ENCODE results near the gene SHF.

SHF gene

GRCh38 chr15:45162771-45163507 is 24.8 kb downstream of the SHF start (continued):
- TF ChIP-seq, protein P1, sequence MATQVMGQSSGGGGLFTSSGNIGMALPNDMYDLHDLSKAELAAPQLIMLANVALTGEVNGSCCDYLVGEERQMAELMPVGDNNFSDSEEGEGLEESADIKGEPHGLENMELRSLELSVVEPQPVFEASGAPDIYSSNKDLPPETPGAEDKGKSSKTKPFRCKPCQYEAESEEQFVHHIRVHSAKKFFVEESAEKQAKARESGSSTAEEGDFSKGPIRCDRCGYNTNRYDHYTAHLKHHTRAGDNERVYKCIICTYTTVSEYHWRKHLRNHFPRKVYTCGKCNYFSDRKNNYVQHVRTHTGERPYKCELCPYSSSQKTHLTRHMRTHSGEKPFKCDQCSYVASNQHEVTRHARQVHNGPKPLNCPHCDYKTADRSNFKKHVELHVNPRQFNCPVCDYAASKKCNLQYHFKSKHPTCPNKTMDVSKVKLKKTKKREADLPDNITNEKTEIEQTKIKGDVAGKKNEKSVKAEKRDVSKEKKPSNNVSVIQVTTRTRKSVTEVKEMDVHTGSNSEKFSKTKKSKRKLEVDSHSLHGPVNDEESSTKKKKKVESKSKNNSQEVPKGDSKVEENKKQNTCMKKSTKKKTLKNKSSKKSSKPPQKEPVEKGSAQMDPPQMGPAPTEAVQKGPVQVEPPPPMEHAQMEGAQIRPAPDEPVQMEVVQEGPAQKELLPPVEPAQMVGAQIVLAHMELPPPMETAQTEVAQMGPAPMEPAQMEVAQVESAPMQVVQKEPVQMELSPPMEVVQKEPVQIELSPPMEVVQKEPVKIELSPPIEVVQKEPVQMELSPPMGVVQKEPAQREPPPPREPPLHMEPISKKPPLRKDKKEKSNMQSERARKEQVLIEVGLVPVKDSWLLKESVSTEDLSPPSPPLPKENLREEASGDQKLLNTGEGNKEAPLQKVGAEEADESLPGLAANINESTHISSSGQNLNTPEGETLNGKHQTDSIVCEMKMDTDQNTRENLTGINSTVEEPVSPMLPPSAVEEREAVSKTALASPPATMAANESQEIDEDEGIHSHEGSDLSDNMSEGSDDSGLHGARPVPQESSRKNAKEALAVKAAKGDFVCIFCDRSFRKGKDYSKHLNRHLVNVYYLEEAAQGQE (tag by site-specific recombination; IDR thresholded peaks at IDR 0.05), result no peak
- TF ChIP-seq ZNF621 (tag by site-specific recombination; IDR thresholded peaks at IDR 0.05) (no peak), ZNF785 (tag by site-specific recombination; IDR thresholded peaks at IDR 0.05) (no peak), ZNF10 (tag by site-specific recombination; IDR thresholded peaks at IDR 0.05) (no peak), ZNF692 (tag by site-specific recombination; IDR thresholded peaks at IDR 0.05) (no peak), ZNF202 (tag by site-specific recombination; IDR thresholded peaks at IDR 0.05; ENCODE audit: borderline replicate concordance) (no peak), ZNF645 (tag by site-specific recombination; IDR thresholded peaks at IDR 0.05) (no peak)

DNA sequence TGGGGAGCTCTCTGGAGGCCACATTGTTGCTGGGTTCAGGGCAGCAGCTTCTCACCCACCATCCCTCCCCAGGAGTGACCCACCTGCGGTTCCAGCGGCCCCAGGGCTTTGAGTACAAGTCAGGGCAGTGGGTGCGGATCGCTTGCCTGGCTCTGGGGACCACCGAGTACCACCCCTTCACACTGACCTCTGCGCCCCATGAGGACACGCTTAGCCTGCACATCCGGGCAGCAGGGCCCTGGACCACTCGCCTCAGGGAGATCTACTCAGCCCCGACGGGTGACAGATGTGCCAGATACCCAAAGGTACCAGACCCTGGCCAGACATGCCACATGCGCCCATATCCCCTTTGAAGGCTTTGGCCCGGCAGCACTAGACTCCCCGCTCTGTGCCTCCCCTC is 26.1 kb downstream of the SHF start:
- CTCF ChIA-PET, result interaction anchor here (0.7 to 4.4 kb wide), 7 partner anchors 10 to 447 kb away, joined by 3 to 23 read pairs (median 3); no protein-coding TSS in a partner anchor
- POLR2A ChIA-PET, result interaction anchor here (0.6 kb wide), 1 partner anchor 9 kb away, joined by 12 read pairs; no protein-coding TSS in a partner anchor
- Histone ChIP-seq H3K9me3 (ENCODE audit: control insufficient read depth, insufficient read depth, low read depth, low read length) (no peaks in the 10 kb centered on the region), H3K4me1 (ENCODE audit: control insufficient read depth, insufficient read depth, low read length) (0 out of 2 replicates have a peak, but pooled peaks cover 2% of the 10 kb centered on the region), H3K27ac (ENCODE audit: extremely low read depth, low read depth, low read length) (no peak overlapping the region), H3K36me3 (ENCODE audit: control insufficient read depth in 2 of 2, insufficient read depth in 1 of 2, low read length in 2 of 2) (no peaks in the 10 kb centered on the region), H3K4me3 (ENCODE audit: low read depth, low read length) (no peak overlapping the region)
- TF ChIP-seq ZNF202 (tag by site-specific recombination; IDR thresholded peaks at IDR 0.05; ENCODE audit: borderline replicate concordance) (no peak), ZNF530 (tag by site-specific recombination; IDR thresholded peaks at IDR 0.05; ENCODE audit: low read depth) (no peak), ZNF366 (tag by site-specific recombination; conservative IDR thresholded peaks at IDR 0.05) (no peak), ELK4 (IDR thresholded peaks at IDR 0.05; ENCODE audit: borderline replicate concordance, low read depth, low read length) (no peak), ZNF175 (tag by site-specific recombination; IDR thresholded peaks at IDR 0.05) (no peak), PRDM2 (tag by site-specific recombination; IDR thresholded peaks at IDR 0.05; ENCODE audit: borderline replicate concordance) (no peak), ZFP3 (tag by site-specific recombination; IDR thresholded peaks at IDR 0.05; ENCODE audit: low read depth) (no peak), ZNF560 (tag by site-specific recombination; IDR thresholded peaks at IDR 0.05; ENCODE audit: borderline replicate concordance) (no peak), ZNF16 (tag by site-specific recombination; IDR thresholded peaks at IDR 0.05; ENCODE audit: low read depth) (no peak), ZNF184 (tag by site-specific recombination; IDR thresholded peaks at IDR 0.05) (no peak), ZNF169 (tag by site-specific recombination; IDR thresholded peaks at IDR 0.05) (no peak)
- TF ChIP-seq, protein P2, sequence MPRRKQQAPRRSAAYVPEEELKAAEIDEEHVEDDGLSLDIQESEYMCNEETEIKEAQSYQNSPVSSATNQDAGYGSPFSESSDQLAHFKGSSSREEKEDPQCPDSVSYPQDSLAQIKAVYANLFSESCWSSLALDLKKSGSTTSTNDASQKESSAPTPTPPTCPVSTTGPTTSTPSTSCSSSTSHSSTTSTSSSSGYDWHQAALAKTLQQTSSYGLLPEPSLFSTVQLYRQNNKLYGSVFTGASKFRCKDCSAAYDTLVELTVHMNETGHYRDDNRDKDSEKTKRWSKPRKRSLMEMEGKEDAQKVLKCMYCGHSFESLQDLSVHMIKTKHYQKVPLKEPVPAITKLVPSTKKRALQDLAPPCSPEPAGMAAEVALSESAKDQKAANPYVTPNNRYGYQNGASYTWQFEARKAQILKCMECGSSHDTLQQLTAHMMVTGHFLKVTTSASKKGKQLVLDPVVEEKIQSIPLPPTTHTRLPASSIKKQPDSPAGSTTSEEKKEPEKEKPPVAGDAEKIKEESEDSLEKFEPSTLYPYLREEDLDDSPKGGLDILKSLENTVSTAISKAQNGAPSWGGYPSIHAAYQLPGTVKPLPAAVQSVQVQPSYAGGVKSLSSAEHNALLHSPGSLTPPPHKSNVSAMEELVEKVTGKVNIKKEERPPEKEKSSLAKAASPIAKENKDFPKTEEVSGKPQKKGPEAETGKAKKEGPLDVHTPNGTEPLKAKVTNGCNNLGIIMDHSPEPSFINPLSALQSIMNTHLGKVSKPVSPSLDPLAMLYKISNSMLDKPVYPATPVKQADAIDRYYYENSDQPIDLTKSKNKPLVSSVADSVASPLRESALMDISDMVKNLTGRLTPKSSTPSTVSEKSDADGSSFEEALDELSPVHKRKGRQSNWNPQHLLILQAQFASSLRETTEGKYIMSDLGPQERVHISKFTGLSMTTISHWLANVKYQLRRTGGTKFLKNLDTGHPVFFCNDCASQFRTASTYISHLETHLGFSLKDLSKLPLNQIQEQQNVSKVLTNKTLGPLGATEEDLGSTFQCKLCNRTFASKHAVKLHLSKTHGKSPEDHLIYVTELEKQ (tag by site-specific recombination; IDR thresholded peaks at IDR 0.05; ENCODE audit: borderline replicate concordance), result no peak
